HL-60/S4 treated with retinoic acid at 250 ng/mL for 4 days and 3 days (cell line): ENCODE data around the gene ABCA8.
"Not testable (repeated sequence)": the region's sequence is repeated elsewhere in the genome, so short reads cannot be mapped to it uniquely, and the experiment has no call there.

Experiments
- in situ Hi-C: fragments of 300-500 bp; cut with MboI; formaldehyde crosslinking; loops from 2 replicates; pipeline ENCODE4 v1.7.0; 2022; ENCODE audit warnings: low sequenced_read_pairs

Gene ABCA8

GRCh38 chr17:68944435-68945035 lies 10.7 kb downstream of the ABCA8 start:
- in situ Hi-C loops: no loop called here

GRCh38 chr17:68943812-68944182 lies 11.4 kb downstream of the ABCA8 start:
- in situ Hi-C loops: not testable (repeated sequence)

GRCh38 chr17:68943123-68943811 lies 11.9 kb downstream of the ABCA8 start:
- in situ Hi-C loops: no loop called here

- in situ Hi-C loops: no loop called here
Observed at GRCh38 chr17:68942389-68942788, 12.8 kb downstream of the ABCA8 start.

GRCh38 chr17:68941761-68942160 lies 13.4 kb downstream of the ABCA8 start:
- in situ Hi-C loops: no loop called here

- in situ Hi-C loops: no loop called here
Observed at GRCh38 chr17:68939195-68939594, 16.0 kb downstream of the ABCA8 start.

- in situ Hi-C loops: no loop called here
Observed at GRCh38 chr17:68937890-68938514, 17.2 kb downstream of the ABCA8 start.

- in situ Hi-C loops: no loop called here
Observed at GRCh38 chr17:68927516-68927915, 27.7 kb downstream of the ABCA8 start.

- in situ Hi-C loops: no loop called here
Observed at GRCh38 chr17:68924793-68925720, 30.1 kb downstream of the ABCA8 start.

GRCh38 chr17:68910789-68911431 lies 44.3 kb downstream of the ABCA8 start:
- in situ Hi-C loops: loop anchor here (10.0 kb wide), 1 partner anchor 64 kb away; no protein-coding TSS in a partner anchor

- in situ Hi-C loops: loop anchor here (10.0 kb wide), 1 partner anchor 65 kb away; no protein-coding TSS in a partner anchor
Observed at GRCh38 chr17:68910251-68910705, 44.9 kb downstream of the ABCA8 start.

GRCh38 chr17:68909066-68909465 lies 46.1 kb downstream of the ABCA8 start:
- in situ Hi-C loops: no loop called here

GRCh38 chr17:68908045-68908444 lies 47.1 kb downstream of the ABCA8 start:
- in situ Hi-C loops: no loop called here

- in situ Hi-C loops: no loop called here
Observed at GRCh38 chr17:68906638-68907037, 48.6 kb downstream of the ABCA8 start.

GRCh38 chr17:68903286-68903685 lies 51.9 kb downstream of the ABCA8 start:
- in situ Hi-C loops: no loop called here

GRCh38 chr17:68897557-68897956 lies 57.6 kb downstream of the ABCA8 start:
- in situ Hi-C loops: no loop called here

- in situ Hi-C loops: no loop called here
Observed at GRCh38 chr17:68892658-68893057, 62.5 kb downstream of the ABCA8 start.

GRCh38 chr17:68892193-68892592 lies 63.0 kb downstream of the ABCA8 start:
- in situ Hi-C loops: no loop called here

GRCh38 chr17:68886401-68886800 lies 68.8 kb downstream of the ABCA8 start:
- in situ Hi-C loops: no loop called here

GRCh38 chr17:68884888-68885287 lies 70.3 kb downstream of the ABCA8 start:
- in situ Hi-C loops: no loop called here
